Measurements from ENCODE around the gene SEL1L.

- no peak for TF ChIP-seq CTCF (conservative IDR thresholded peaks at IDR 0.05; ENCODE audit: low read depth in 2 of 2)
- TF ChIP-seq EZH2 (IDR thresholded peaks at IDR 0.05; ENCODE audit: low read depth, unreplicated experiment) = no peak
- TF ChIP-seq EZH2phosphoT487 (IDR thresholded peaks at IDR 0.05; ENCODE audit: unreplicated experiment) = no peak
- TF ChIP-seq REST (IDR thresholded peaks at IDR 0.05; ENCODE audit: unreplicated experiment) = no peak
- TF ChIP-seq POLR2AphosphoS5 (IDR thresholded peaks at IDR 0.05; ENCODE audit: low read depth) = no peak
- no peak for TF ChIP-seq NANOG (IDR thresholded peaks at IDR 0.05; ENCODE audit: borderline replicate concordance)
- no peak for TF ChIP-seq CREB1 (CRISPR knock-in tag; IDR thresholded peaks at IDR 0.05; ENCODE audit: low read depth)
- TF ChIP-seq ZNF114 (CRISPR knock-in tag; IDR thresholded peaks at IDR 0.05) = no peak
- TF ChIP-seq JUNB (IDR thresholded peaks at IDR 0.05; ENCODE audit: unreplicated experiment) = no peak
- no peak for TF ChIP-seq ZNF331 (CRISPR knock-in tag; IDR thresholded peaks at IDR 0.05; ENCODE audit: low read depth)
Measured at GRCh38 chr14:81474148-81474492, 59.5 kb downstream of the SEL1L start.
